Measurements from ENCODE around the gene HDAC2. TPM values are rescaled to one million over a fixed set of nuclear protein-coding genes. Genes with fewer than 3 reads are reported as not detected.

The HDAC2 gene
- total RNA-seq = 174 and 176 TPM in 2 replicates

GRCh38 chr6:113970805-113971676 lies at the start of gene HDAC2:
Gene HDAC2, minus strand, starts transcription at chr6:113971148. Its CDS starts 240 bp downstream, at chr6:113970908.

Other genes with a start within 250 kb of the HDAC2 start
- gene MARCKS, start 113.8 kb downstream of the HDAC2 start, total RNA-seq = 239 and 316 TPM in 2 replicates

Measured in thoracic aorta endothelial cell (primary cell).